Measurements from ENCODE around the gene NPAS3. TPM values are rescaled to one million over a fixed set of nuclear protein-coding genes. Genes with fewer than 3 reads are reported as not detected.

NPAS3 gene
- polyA plus RNA-seq, 2 of the 4 experiments (the other 2 are of a cell fraction) = not detected

DNA sequence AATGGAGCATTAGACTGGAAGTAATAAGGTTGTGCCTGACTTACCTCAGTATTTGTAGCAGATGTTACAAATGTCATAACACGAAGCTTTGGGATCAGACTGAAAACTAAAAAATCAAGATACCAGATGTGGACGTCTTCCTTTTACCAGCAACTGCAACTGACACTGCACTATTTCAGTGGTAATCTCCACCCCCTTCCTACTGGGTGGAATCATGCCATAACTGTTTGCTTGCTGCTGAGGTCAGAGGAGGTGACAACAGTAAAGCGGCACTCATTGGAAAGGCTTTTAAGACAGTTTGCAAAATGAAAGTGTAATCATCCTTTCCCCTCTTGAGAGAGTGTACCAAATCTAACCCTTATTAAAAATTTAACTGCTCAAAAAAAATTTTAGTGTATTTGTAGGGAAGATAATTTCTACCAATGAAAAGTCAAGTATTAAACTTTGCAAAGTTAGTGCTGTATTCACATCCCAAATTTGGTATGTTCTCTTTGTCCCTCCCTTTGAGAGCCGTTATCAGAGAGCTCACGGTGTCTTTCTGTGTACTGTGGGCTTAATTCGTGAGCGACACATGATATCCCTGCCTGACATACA lies 420.7 kb downstream of the NPAS3 start:
- no peak overlapping the region for H3K4me2 ChIP-seq
- FAIRE-seq (no peak), ATAC-seq (no peak), DNase-seq (ENCODE audit: low read depth in 1 of 2, low spot score in 1 of 2) (no peak)
- TF ChIP-seq RCOR1 (IDR thresholded peaks at IDR 0.05; ENCODE audit: low read depth, low read length) (no peak), NFE2L2 (conservative IDR thresholded peaks at IDR 0.05; ENCODE audit: low read length) (no peak), FOSL2 (IDR thresholded peaks at IDR 0.05) (no peak), FOSL2 (CRISPR knock-in tag; IDR thresholded peaks at IDR 0.05) (no peak), SREBF2 (IDR thresholded peaks at IDR 0.05) (no peak), RNF2 (IDR thresholded peaks at IDR 0.05; ENCODE audit: borderline replicate concordance, low read depth) (no peak)
- TF ChIP-seq, protein P1, sequence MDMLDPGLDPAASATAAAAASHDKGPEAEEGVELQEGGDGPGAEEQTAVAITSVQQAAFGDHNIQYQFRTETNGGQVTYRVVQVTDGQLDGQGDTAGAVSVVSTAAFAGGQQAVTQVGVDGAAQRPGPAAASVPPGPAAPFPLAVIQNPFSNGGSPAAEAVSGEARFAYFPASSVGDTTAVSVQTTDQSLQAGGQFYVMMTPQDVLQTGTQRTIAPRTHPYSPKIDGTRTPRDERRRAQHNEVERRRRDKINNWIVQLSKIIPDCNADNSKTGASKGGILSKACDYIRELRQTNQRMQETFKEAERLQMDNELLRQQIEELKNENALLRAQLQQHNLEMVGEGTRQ (IDR thresholded peaks at IDR 0.05) = no peak
- TF ChIP-seq, protein P2, sequence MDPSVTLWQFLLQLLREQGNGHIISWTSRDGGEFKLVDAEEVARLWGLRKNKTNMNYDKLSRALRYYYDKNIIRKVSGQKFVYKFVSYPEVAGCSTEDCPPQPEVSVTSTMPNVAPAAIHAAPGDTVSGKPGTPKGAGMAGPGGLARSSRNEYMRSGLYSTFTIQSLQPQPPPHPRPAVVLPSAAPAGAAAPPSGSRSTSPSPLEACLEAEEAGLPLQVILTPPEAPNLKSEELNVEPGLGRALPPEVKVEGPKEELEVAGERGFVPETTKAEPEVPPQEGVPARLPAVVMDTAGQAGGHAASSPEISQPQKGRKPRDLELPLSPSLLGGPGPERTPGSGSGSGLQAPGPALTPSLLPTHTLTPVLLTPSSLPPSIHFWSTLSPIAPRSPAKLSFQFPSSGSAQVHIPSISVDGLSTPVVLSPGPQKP (IDR thresholded peaks at IDR 0.05; ENCODE audit: low read depth, low read length) = no peak
- TF ChIP-seq, protein P3, sequence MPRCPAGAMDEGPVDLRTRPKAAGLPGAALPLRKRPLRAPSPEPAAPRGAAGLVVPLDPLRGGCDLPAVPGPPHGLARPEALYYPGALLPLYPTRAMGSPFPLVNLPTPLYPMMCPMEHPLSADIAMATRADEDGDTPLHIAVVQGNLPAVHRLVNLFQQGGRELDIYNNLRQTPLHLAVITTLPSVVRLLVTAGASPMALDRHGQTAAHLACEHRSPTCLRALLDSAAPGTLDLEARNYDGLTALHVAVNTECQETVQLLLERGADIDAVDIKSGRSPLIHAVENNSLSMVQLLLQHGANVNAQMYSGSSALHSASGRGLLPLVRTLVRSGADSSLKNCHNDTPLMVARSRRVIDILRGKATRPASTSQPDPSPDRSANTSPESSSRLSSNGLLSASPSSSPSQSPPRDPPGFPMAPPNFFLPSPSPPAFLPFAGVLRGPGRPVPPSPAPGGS (IDR thresholded peaks at IDR 0.05) = no peak
- TF ChIP-seq, protein P4, sequence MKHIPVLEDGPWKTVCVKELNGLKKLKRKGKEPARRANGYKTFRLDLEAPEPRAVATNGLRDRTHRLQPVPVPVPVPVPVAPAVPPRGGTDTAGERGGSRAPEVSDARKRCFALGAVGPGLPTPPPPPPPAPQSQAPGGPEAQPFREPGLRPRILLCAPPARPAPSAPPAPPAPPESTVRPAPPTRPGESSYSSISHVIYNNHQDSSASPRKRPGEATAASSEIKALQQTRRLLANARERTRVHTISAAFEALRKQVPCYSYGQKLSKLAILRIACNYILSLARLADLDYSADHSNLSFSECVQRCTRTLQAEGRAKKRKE (CRISPR knock-in tag; IDR thresholded peaks at IDR 0.05; ENCODE audit: low read depth) = no peak
- no peaks in the 10 kb centered on the region for H3K4me1 ChIP-seq
- CTCF ChIA-PET = interaction anchor here (1.1 kb wide), 1 partner anchor 37 kb away, joined by 3 read pairs; no protein-coding TSS in a partner anchor
- H3K27ac ChIP-seq = no peak overlapping the region
- no peaks in the 10 kb centered on the region for H3K9me3 ChIP-seq
- 26% methylated on average over 7 of the region's 7 CpGs for WGBS (ENCODE audit: missing lambda C conversion rate)
- POLR2A ChIA-PET = no interaction called here
- no peak overlapping the region for H3K4me3 ChIP-seq

DNA sequence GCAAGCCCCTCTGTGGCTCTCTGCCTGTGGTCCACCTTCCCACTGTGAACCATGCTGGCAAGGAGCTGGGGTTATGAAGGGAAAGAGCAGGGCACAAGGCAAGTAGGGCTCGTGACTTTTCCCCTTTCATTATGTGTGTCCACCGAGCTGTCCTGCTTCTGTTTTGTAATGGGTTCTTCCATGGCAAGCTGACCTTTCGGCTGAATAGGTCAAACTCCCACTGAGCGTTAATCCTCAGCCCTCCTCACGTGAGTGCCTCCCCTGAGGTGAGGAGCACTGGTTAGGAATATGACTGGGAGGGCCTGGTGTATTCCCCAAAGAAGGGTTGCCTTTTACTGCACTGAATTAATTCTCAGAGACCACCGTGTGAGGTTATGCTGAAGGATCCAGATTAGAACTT lies 424.3 kb downstream of the NPAS3 start:
- ATAC-seq = no peak
- DNase-seq (ENCODE audit: low read depth in 1 of 2, low spot score in 1 of 2) = no peak
- CTCF ChIA-PET = no interaction called here
- no peak overlapping the region for H3K27ac ChIP-seq
- WGBS (ENCODE audit: missing lambda C conversion rate) = 20% methylated on average over 6 of the region's 6 CpGs
- no peaks in the 10 kb centered on the region for H3K4me1 ChIP-seq
- H3K4me3 ChIP-seq = no peak overlapping the region
- no peak overlapping the region for H3K4me2 ChIP-seq
- no peak for TF ChIP-seq JUN (IDR thresholded peaks at IDR 0.05)
- TF ChIP-seq ZNF302 (CRISPR knock-in tag; IDR thresholded peaks at IDR 0.05) = no peak
- no peak for TF ChIP-seq RAD21 (conservative IDR thresholded peaks at IDR 0.05 in 1 of 2, IDR thresholded peaks at IDR 0.05 in 1 of 2)
- TF ChIP-seq, protein P5, sequence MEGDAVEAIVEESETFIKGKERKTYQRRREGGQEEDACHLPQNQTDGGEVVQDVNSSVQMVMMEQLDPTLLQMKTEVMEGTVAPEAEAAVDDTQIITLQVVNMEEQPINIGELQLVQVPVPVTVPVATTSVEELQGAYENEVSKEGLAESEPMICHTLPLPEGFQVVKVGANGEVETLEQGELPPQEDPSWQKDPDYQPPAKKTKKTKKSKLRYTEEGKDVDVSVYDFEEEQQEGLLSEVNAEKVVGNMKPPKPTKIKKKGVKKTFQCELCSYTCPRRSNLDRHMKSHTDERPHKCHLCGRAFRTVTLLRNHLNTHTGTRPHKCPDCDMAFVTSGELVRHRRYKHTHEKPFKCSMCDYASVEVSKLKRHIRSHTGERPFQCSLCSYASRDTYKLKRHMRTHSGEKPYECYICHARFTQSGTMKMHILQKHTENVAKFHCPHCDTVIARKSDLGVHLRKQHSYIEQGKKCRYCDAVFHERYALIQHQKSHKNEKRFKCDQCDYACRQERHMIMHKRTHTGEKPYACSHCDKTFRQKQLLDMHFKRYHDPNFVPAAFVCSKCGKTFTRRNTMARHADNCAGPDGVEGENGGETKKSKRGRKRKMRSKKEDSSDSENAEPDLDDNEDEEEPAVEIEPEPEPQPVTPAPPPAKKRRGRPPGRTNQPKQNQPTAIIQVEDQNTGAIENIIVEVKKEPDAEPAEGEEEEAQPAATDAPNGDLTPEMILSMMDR (IDR thresholded peaks at IDR 0.05) = no peak
- no peak for TF ChIP-seq KDM5A (IDR thresholded peaks at IDR 0.05)
- TF ChIP-seq, protein P3 (IDR thresholded peaks at IDR 0.05) = no peak
- no peak for TF ChIP-seq HDAC2 (IDR thresholded peaks at IDR 0.05)
- TF ChIP-seq HOXB13 (CRISPR knock-in tag; IDR thresholded peaks at IDR 0.05; ENCODE audit: low read depth) = no peak
- TF ChIP-seq RNF2 (IDR thresholded peaks at IDR 0.05; ENCODE audit: borderline replicate concordance, low read depth) = no peak
- no peak for TF ChIP-seq CHD2 (IDR thresholded peaks at IDR 0.05; ENCODE audit: low read length, partially characterized antibody)
- no peak for TF ChIP-seq HOXB5 (CRISPR knock-in tag; IDR thresholded peaks at IDR 0.05)
- no peak for TF ChIP-seq FOSB (CRISPR knock-in tag; IDR thresholded peaks at IDR 0.05)
- no peak for TF ChIP-seq JUNB (IDR thresholded peaks at IDR 0.05)
- POLR2A ChIA-PET = no interaction called here
- H3K9me3 ChIP-seq = no peaks in the 10 kb centered on the region
- no peak for FAIRE-seq

Data from A549 (cell line).